CD4-positive, alpha-beta memory T cell (primary cell): ENCODE data around the gene OR5K4. TPM values are rescaled to one million over a fixed set of nuclear protein-coding genes. Genes with fewer than 3 reads are reported as not detected.

Experiments used
- CTCF ChIA-PET: fragments of 350-600 bp; sonication (Branson Sonifier 250); formaldehyde crosslinking; loops from one replicate; lab custom pipeline; 2021; ENCODE audit warnings: inconsistent platforms; ENCODE audit not compliant: partially characterized antibody; lab: Charles Lee
- POLR2A ChIA-PET: fragments of 350-600 bp; sonication (Branson Sonifier 250); formaldehyde crosslinking; loops from one replicate; lab custom pipeline; 2021; ENCODE audit not compliant: partially characterized antibody; lab: Charles Lee
- DNase-seq, 5 donors: peaks; one replicate each; pipeline versions ENCODE4 v3.0.0 to v3.0.0-alpha.2; 2020 to 2022; ENCODE audit warnings: mixed read lengths in 1 of 5
- H3K27ac ChIP-seq: one replicate; pipeline ENCODE4 v1.7.0; 2013; ENCODE audit warnings: low read depth, low read length
- H3K27me3 ChIP-seq: 2 replicates; pipeline ENCODE4 v1.7.0; 2013; ENCODE audit warnings: mild to moderate bottlenecking, low read length, moderate library complexity; ENCODE audit not compliant: insufficient read depth
- H3K36me3 ChIP-seq: 2 replicates; pipeline ENCODE4 v1.7.0; 2013; ENCODE audit warnings: mild to moderate bottlenecking, low read length, moderate library complexity; ENCODE audit not compliant: insufficient read depth
- H3K4me1 ChIP-seq: 2 replicates; pipeline ENCODE4 v1.7.0; 2013; ENCODE audit warnings: mild to moderate bottlenecking, low read length, moderate library complexity; ENCODE audit not compliant: insufficient read depth
- H3K4me3 ChIP-seq, 2 donors: one replicate each; pipeline ENCODE4 v1.7.0; 2013; ENCODE audit warnings: low read length in 2 of 2, mild to moderate bottlenecking in 1 of 2
- H3K9me3 ChIP-seq, 2 donors: one replicate each; pipeline ENCODE4 v1.7.0; 2013; ENCODE audit warnings: low read length in 2 of 2, control low read depth in 1 of 2; ENCODE audit not compliant: control insufficient read depth in 1 of 2
- H3K27ac Mint-ChIP-seq, 7 donors: one replicate each; pipeline ENCODE4 v1.8.0; 2020 to 2021; ENCODE audit warnings: mixed read lengths in 7 of 7, mild to moderate bottlenecking in 6 of 7, inconsistent platforms in 3 of 7, moderate library complexity in 3 of 7
- H3K27me3 Mint-ChIP-seq, 2 donors: one replicate each; pipeline ENCODE4 v1.8.0; 2020 to 2021; ENCODE audit warnings: mixed read lengths in 2 of 2
- H3K36me3 Mint-ChIP-seq, 2 donors: one replicate each; pipeline ENCODE4 v1.8.0; 2020 to 2021; ENCODE audit warnings: mixed read lengths in 2 of 2, inconsistent platforms in 1 of 2, mild to moderate bottlenecking in 1 of 2
- H3K4me1 Mint-ChIP-seq, 4 donors: one replicate each; pipeline ENCODE4 v1.8.0; 2020 to 2021; ENCODE audit warnings: mixed read lengths in 4 of 4, mild to moderate bottlenecking in 1 of 4
- H3K4me3 Mint-ChIP-seq, 8 donors: one replicate each; pipeline ENCODE4 v1.8.0; 2020 to 2021; ENCODE audit warnings: mixed read lengths in 8 of 8, mild to moderate bottlenecking in 7 of 8, moderate library complexity in 6 of 8, inconsistent platforms in 3 of 8
- H3K9me3 Mint-ChIP-seq, 8 donors: one replicate each; pipeline ENCODE4 v1.8.0; 2020 to 2021; ENCODE audit warnings: mixed read lengths in 8 of 8, mild to moderate bottlenecking in 5 of 8, inconsistent platforms in 3 of 8, moderate library complexity in 1 of 8
- intact Hi-C: fragments of 100-400 bp; cut with micrococcal nuclease; formaldehyde crosslinking; loops from one replicate; pipeline ENCODE4 v1.15.1; 2023
- polyA plus RNA-seq, 2 donors: library from polyadenylated mRNA; unstranded; fragments of 300-500 nt; fragmentation: Illumina TruSeq; gene quantifications; one replicate each; pipeline ENCODE4 v1.2.3, GENCODE V29; 2021
- total RNA-seq, 2 experiments: library from RNA; stranded (reverse); gene quantifications; one replicate each; pipeline ENCODE4 v1.2.3, GENCODE V29; 2021

The OR5K4 gene
- total and polyA plus RNA-seq, 4 experiments from 2014 or later, result not detected

DNA sequence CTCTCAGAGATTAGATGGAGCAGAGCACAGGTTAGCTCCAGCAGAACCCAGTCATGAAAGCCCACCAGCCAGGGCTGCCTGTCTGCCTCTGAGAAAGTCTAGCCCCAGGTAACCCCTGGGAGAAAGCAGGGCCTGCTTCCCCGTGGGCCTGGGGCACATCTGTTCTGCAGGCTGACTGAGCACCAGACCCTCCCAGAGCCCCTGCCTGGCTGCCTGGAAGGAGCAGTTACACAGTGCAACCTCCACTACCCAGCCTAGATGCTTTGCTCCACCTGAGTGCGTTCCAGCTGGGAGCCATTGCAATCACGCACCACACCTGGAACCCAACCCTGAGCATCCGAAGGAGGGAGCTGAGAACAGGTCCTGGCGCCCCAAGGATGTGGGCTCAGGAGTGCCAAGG lies 24.7 kb upstream of the OR5K4 start:
- intact Hi-C loops, result loop anchor here (1.0 kb wide), 3 partner anchors 141 to 536 kb away; no protein-coding TSS in a partner anchor
- no peaks in the 10 kb centered on the region for H3K9me3 Mint-ChIP-seq
- H3K36me3 ChIP-seq, result no peaks in the 10 kb centered on the region
- H3K36me3 Mint-ChIP-seq, result no peaks in the 10 kb centered on the region
- ChIA-PET POLR2A (interaction anchor here (0.8 to 0.9 kb wide), 2 partner anchors 224 to 289 kb away, joined by 3 read pairs; no protein-coding TSS in a partner anchor), CTCF (interaction anchor here (0.7 to 3.8 kb wide), 12 partner anchors 10 to 290 kb away, joined by 3 to 43 read pairs (median 4); no protein-coding TSS in a partner anchor)
- H3K4me1 ChIP-seq, result no peaks in the 10 kb centered on the region
- H3K27ac Mint-ChIP-seq, result no peak overlapping the region
- no peak for DNase-seq
- peaks cover 0 to 4% (median 2%) of the 10 kb centered on the region in 4 donors for H3K4me1 Mint-ChIP-seq
- no peaks in the 10 kb centered on the region for H3K9me3 ChIP-seq
- peaks cover 9 to 10% of the 10 kb centered on the region in 2 donors for H3K27me3 Mint-ChIP-seq
- H3K27me3 ChIP-seq, result no peaks in the 10 kb centered on the region
- no peak overlapping the region for H3K4me3 ChIP-seq
- H3K4me3 Mint-ChIP-seq, result no peak overlapping the region
- H3K27ac ChIP-seq, result no peak overlapping the region

DNA sequence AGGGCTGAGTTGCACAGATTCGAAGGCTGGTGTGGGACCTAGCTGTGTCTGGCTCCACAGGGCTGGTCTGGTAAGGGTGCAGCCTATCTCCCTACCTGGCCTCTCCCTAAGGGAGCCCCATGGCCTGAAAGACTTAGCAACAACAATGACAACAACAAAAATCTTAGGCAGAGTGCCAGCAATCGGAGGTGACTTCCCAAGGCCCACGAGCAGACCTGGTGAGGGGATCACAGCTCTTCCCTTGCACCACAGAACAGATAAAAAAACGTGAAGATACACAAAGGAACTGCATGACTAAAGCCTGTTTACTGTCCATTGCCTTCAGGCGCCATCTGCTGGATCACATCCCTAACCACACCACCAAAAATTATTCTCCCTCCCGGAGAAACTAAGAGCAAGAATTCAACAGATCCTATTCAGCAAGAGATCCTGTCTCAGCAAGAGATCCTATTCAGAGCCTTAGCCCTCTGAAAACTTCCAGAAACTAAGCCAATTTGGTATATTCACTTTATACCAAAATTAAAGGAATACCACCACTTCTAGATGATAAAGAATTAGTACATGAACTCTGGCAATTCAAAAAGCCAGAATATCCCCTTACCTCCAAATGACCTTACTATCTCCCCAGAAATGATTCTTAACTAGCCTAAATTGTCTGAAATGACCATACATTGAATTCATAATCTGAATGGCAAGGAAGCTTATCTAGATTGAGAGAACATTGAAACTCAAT lies 24.1 kb upstream of the OR5K4 start:
- Histone ChIP-seq H3K36me3 (no peaks in the 10 kb centered on the region), H3K9me3 (no peaks in the 10 kb centered on the region), H3K4me3 (no peak overlapping the region), H3K27ac (no peak overlapping the region), H3K27me3 (no peaks in the 10 kb centered on the region), H3K4me1 (no peaks in the 10 kb centered on the region)
- DNase-seq, result peak; percentile 38 to 56 (median 51)
- peak overlapping the region in 1 of 7 donors; percentile 6 for H3K27ac Mint-ChIP-seq
- no peaks in the 10 kb centered on the region for H3K9me3 Mint-ChIP-seq
- H3K36me3 Mint-ChIP-seq, result no peaks in the 10 kb centered on the region
- intact Hi-C loops, result loop anchor here (1.0 to 5.0 kb wide), 4 partner anchors 141 to 536 kb away; no protein-coding TSS in a partner anchor
- POLR2A ChIA-PET, result interaction anchor here (0.8 kb wide), 1 partner anchor 290 kb away, joined by 3 read pairs; no protein-coding TSS in a partner anchor
- CTCF ChIA-PET, result interaction anchor here (0.7 to 3.8 kb wide), 20 partner anchors 10 to 307 kb away, joined by 3 to 43 read pairs (median 4); no protein-coding TSS in a partner anchor
- peaks cover 12 to 13% of the 10 kb centered on the region in 2 donors for H3K27me3 Mint-ChIP-seq
- peaks cover 0 to 4% (median 2%) of the 10 kb centered on the region in 4 donors for H3K4me1 Mint-ChIP-seq
- peak overlapping the region in 1 of 8 donors; percentile 0 for H3K4me3 Mint-ChIP-seq

DNA sequence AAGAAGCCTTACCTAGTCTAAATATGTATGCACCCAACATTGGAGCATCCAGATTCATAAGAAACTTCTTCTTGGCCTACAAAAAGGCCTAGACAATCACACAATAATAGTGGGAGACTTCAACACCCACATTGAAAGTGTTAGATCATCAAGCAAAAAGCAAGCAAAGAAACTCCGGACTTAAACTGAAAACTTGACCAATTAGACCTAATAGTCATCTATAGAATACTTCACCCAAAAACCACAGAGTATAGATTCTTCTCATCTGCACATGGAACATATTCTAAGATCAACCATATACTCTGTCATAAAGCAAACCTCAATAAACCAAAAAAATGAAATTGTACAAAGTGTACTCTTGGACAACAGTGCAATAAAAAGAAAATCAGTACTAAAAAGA lies 22.3 kb upstream of the OR5K4 start:
- Histone ChIP-seq H3K9me3 (no peaks in the 10 kb centered on the region), H3K4me3 (no peak overlapping the region), H3K27me3 (no peaks in the 10 kb centered on the region), H3K4me1 (no peaks in the 10 kb centered on the region), H3K27ac (no peak overlapping the region), H3K36me3 (no peaks in the 10 kb centered on the region)
- no peak for DNase-seq
- ChIA-PET POLR2A (no interaction called here), CTCF (interaction anchor here (1.4 to 3.8 kb wide), 2 partner anchors 12 to 292 kb away, joined by 4 to 43 read pairs; no protein-coding TSS in a partner anchor)
- intact Hi-C loops, result loop anchor here (5.0 kb wide), 1 partner anchor 326 kb away; no protein-coding TSS in a partner anchor
- H3K9me3 Mint-ChIP-seq, result no peaks in the 10 kb centered on the region
- H3K27me3 Mint-ChIP-seq, result peaks cover 12 to 15% of the 10 kb centered on the region in 2 donors
- H3K36me3 Mint-ChIP-seq, result no peaks in the 10 kb centered on the region
- peaks cover 0 to 4% (median 2%) of the 10 kb centered on the region in 4 donors for H3K4me1 Mint-ChIP-seq
- H3K4me3 Mint-ChIP-seq, result no peak overlapping the region
- H3K27ac Mint-ChIP-seq, result peak overlapping the region in 2 of 7 donors; percentile 11 to 65

DNA sequence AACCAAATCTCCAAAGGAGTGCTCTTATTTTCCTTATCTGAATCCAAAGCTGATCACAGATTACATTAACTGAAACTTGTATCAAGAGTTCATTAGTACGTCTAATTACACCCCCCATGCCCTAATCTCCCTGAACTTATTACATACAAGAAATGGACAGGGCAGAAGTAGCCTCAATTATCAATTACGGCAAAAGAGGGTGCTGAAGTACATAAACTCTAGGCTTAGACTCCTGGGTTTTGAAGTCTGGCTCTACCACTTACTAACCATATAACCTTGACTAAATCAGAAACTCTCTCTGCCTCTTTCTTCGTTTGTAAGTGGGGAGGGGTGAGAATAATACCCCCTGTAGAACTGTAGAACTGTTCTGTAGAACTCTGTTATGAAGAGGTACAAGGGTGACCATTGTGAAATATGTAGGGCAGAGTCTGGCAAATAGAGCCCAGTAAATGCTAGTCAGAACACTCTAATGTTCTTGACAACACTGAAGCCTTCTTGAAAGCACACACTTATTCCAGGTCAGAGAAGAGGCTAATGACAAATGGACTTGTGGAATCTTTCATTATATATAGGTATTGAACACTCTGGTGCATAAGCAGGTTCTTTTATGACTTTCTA lies 19.6 kb upstream of the OR5K4 start:
- Mint-ChIP-seq H3K4me3 (no peak overlapping the region), H3K36me3 (no peaks in the 10 kb centered on the region), H3K9me3 (no peaks in the 10 kb centered on the region), H3K27me3 (peaks cover 12 to 15% of the 10 kb centered on the region in 2 donors), H3K27ac (no peak overlapping the region), H3K4me1 (peaks cover 0 to 4% (median 2%) of the 10 kb centered on the region in 4 donors)
- H3K4me1 ChIP-seq, result no peaks in the 10 kb centered on the region
- H3K9me3 ChIP-seq, result no peaks in the 10 kb centered on the region
- H3K27me3 ChIP-seq, result peaks cover 3% of the 10 kb centered on the region
- intact Hi-C loops, result loop anchor here (1.0 to 5.0 kb wide), 3 partner anchors 239 to 323 kb away; partner anchors contain the start of gene CPOX
- H3K36me3 ChIP-seq, result no peaks in the 10 kb centered on the region
- DNase-seq, result no peak
- CTCF ChIA-PET, result interaction anchor here (1.3 to 3.5 kb wide), 5 partner anchors 11 to 296 kb away, joined by 3 to 15 read pairs (median 4); no protein-coding TSS in a partner anchor
- no peak overlapping the region for H3K27ac ChIP-seq
- no peak overlapping the region for H3K4me3 ChIP-seq
- POLR2A ChIA-PET, result no interaction called here

DNA sequence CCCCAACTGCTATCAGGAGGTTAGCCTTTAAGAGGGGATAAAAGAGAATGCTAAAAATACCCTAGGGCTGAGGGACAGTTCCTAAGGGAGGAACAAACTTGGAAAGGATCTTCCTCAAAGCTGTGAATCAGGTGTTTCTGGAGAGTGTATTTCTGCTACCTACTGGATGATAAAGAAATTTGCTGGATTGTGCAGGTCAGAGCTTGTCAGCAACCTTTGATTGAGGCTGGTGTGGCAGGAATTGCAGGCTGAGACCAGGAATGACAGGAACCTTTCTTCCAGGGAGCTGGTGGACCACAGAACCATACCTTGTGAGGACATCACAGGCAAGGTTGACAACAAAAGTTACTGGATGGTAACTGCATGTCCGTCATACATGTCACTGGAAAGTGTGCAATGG lies 14.6 kb upstream of the OR5K4 start:
- H3K36me3 ChIP-seq, result no peaks in the 10 kb centered on the region
- Mint-ChIP-seq H3K27ac (no peak overlapping the region), H3K36me3 (no peaks in the 10 kb centered on the region), H3K9me3 (no peaks in the 10 kb centered on the region), H3K4me1 (peaks cover 0 to 7% (median 3%) of the 10 kb centered on the region in 4 donors), H3K27me3 (peaks cover 5 to 7% of the 10 kb centered on the region in 2 donors), H3K4me3 (no peak overlapping the region)
- intact Hi-C loops, result no loop called here
- H3K27ac ChIP-seq, result no peak overlapping the region
- no peak for DNase-seq
- no peaks in the 10 kb centered on the region for H3K4me1 ChIP-seq
- H3K27me3 ChIP-seq, result peaks cover 3% of the 10 kb centered on the region
- POLR2A ChIA-PET, result no interaction called here
- H3K9me3 ChIP-seq, result no peaks in the 10 kb centered on the region
- CTCF ChIA-PET, result interaction anchor here (1.4 to 1.6 kb wide), 3 partner anchors 9 to 294 kb away, joined by 3 to 6 read pairs (median 4); no protein-coding TSS in a partner anchor
- H3K4me3 ChIP-seq, result no peak overlapping the region

DNA sequence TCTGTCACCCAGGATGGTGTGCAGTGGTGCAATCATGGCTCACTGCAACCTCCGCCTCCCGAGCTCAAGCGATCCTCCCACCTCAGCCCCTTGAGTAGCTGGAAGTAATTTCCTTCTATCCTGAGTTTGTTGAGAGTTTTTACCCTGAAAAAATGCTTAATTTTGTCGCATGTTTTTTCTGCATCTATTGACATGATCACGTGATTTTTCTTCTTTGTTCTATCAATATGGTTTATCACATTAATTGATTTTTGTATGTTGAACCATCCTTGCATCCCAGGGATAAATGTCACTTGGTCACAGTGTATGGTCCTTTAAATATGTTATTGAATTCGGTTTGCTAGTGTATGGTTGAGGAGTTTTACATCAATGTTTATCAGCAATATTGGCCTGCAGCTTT lies 11.9 kb upstream of the OR5K4 start:
- CTCF ChIA-PET, result interaction anchor here (1.2 to 1.7 kb wide), 2 partner anchors 232 to 263 kb away, joined by 4 to 5 read pairs; no protein-coding TSS in a partner anchor
- intact Hi-C loops, result no loop called here

More for the DNA sequence above, 11.9 kb upstream of the OR5K4 start:
- Histone ChIP-seq H3K27me3 (peaks cover 3% of the 10 kb centered on the region), H3K4me3 (no peak overlapping the region), H3K36me3 (no peaks in the 10 kb centered on the region), H3K4me1 (no peaks in the 10 kb centered on the region), H3K9me3 (no peaks in the 10 kb centered on the region), H3K27ac (no peak overlapping the region)
- DNase-seq, result no peak
- Mint-ChIP-seq H3K4me1 (peaks cover 0 to 7% (median 4%) of the 10 kb centered on the region in 4 donors), H3K27ac (no peak overlapping the region), H3K4me3 (no peak overlapping the region), H3K36me3 (no peaks in the 10 kb centered on the region), H3K9me3 (peaks cover 0 to 6% (median 0%) of the 10 kb centered on the region in 8 donors), H3K27me3 (peaks cover 0 to 2% of the 10 kb centered on the region in 2 donors)
- POLR2A ChIA-PET, result no interaction called here
